Lung (tissue), 12 donors: ENCODE data around the gene CELF2. TPM values are rescaled to one million over a fixed set of nuclear protein-coding genes. Genes with fewer than 3 reads are reported as not detected.

Source experiments
- ATAC-seq: fragments of 200-7000 bp; cut with Tn5 transposase; one replicate; pipeline ENCODE4 v1.9.1; 2020; ENCODE audit warnings: moderate number of reproducible peaks; ENCODE audit not compliant: insufficient read depth, low FRiP score
- DNase-seq, 3 donors: peaks; one replicate each; pipeline ENCODE4 v3.0.0-alpha.2; 2013 to 2017
- H3K27ac ChIP-seq, 2 donors: one replicate each; pipeline ENCODE4 v1.5.1; 2013; ENCODE audit warnings: mild to moderate bottlenecking in 2 of 2, moderate library complexity in 2 of 2, control low read depth in 1 of 2, inconsistent platforms in 1 of 2, low read depth in 1 of 2, low read length in 1 of 2
- H3K27me3 ChIP-seq, 3 donors: one replicate each; pipeline ENCODE4 v1.5.1; 2013; ENCODE audit warnings: low read length in 2 of 3; ENCODE audit not compliant: control insufficient read depth in 3 of 3, insufficient read depth in 3 of 3
- H3K36me3 ChIP-seq, 4 donors: one replicate each; pipeline ENCODE4 v1.5.1; 2013; ENCODE audit warnings: low read length in 4 of 4, mild to moderate bottlenecking in 1 of 4, moderate library complexity in 1 of 4; ENCODE audit not compliant: control insufficient read depth in 4 of 4, insufficient read depth in 4 of 4
- H3K4me1 ChIP-seq, 5 donors: one replicate each; pipeline ENCODE4 v1.5.1; 2013; ENCODE audit warnings: low read length in 5 of 5, mild to moderate bottlenecking in 2 of 5, moderate library complexity in 1 of 5; ENCODE audit not compliant: control insufficient read depth in 5 of 5, insufficient read depth in 5 of 5
- H3K4me3 ChIP-seq: one replicate; pipeline ENCODE4 v1.5.1; 2013; ENCODE audit warnings: mild to moderate bottlenecking, control low read depth, moderate library complexity
- H3K9ac ChIP-seq, 2 donors: one replicate each; pipeline ENCODE4 v1.5.1; 2013; ENCODE audit warnings: low read length in 2 of 2, control low read depth in 1 of 2; ENCODE audit not compliant: insufficient read depth in 1 of 2
- H3K9me3 ChIP-seq, 4 donors: one replicate each; pipeline ENCODE4 v1.5.1; 2013; ENCODE audit warnings: low read length in 3 of 4, mild to moderate bottlenecking in 1 of 4, moderate library complexity in 1 of 4; ENCODE audit not compliant: control insufficient read depth in 4 of 4, insufficient read depth in 3 of 4
- CTCF ChIP-seq: IDR thresholded peaks from 2 replicates; pipeline ENCODE4 v1.5.1; 2012; ENCODE audit warnings: mild to moderate bottlenecking; ENCODE audit errors: control extremely low read depth, extremely low read depth
- WGBS, 2 donors: extraction: QIAGEN DNeasy Blood & Tissue Kit; methylation state at CpG; one replicate each; pipeline ENCODE4 v1.1.7; 2013; 5-methylcytosine and 5-hydroxymethylcytosine counted together
- polyA plus RNA-seq, 2 donors: library from polyadenylated mRNA; stranded (reverse); fragments of 200-250 nt; gene quantifications; one replicate each; pipeline ENCODE4 v1.2.1, GENCODE V29; 2013
- total RNA-seq, 2 donors: library from RNA; depleted of rRNA in 1 of 2; stranded (reverse); fragments of >200 nt in 1 of 2; gene quantifications; one replicate each; pipeline ENCODE4 v1.2.1, GENCODE V29; 2014 to 2021
- donor health status: control.
- donor health status: control.
- donor health status: Bipolar disorder and iron deficiency.
- donor health status: healthy.
- donor health status: DM: yes; HTN: yes; CAD: no.

Gene CELF2
- total and polyA plus RNA-seq, 4 donors, result 13.6 to 115 (median 63.7) TPM

DNA sequence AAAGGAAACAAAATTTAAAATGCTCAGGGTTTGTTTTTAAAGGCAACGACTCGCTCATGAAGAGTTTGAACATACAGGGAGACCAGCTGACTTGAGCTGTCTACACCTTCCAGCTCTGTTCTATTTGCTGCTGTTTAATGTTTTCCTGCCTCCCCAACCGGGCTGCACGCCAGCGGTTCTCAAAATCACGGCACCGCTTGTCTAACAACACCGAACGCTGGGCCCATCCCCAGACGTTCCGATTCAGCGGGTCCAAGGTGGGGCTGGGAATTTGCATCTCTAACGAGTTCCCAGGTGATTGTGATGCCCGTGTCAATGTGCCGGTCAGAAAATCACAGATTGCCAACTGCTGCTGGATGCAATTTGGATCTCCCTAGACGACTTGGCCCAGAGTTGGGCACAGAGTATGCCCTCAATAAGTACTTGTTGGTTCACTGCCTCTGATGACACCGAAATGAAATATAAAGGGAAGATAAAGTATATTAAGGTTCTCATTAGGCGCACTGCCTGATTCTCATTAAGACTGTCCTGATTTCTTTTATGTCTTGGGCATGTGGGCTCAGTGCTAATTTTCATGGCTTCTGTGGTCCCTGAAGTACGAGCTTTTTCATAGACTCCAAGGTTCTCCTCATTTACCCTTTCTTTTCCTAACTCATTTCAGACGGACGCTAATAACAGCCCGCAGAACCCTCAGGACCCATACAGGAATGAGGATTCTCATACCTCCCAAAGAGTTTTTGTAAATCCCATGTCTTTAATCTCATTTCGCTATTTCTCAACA lies 28.5 kb downstream of the CELF2 start:
- 84 to 86% methylated on average over 23 of the region's 23 CpGs for WGBS, 2 donors
- ATAC-seq, result no peak

DNA sequence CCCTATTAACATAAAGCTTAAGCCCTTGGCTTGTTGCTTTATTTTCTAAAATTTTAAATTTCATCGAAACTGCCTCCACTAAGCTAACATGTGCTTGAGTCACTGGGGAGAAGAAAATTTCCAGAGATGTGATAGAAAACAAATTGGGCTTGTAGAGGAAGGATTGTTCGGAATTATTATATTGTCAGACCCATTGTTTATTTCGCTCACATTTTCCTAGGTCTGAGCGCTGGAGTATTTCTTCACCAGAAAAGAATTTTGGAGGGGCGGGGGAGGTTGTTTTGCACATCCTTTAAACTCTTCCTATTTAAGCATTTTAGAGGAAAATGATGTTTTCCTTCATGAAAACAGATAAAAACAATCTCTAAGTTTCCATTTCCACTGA lies 29.1 kb downstream of the CELF2 start:
- no peak for ATAC-seq
- 82 to 94% methylated on average over 5 of the region's 5 CpGs for WGBS, 2 donors

More for the DNA sequence above, 28.5 kb downstream of the CELF2 start:
- peak overlapping the region; percentile 33 to 81 for H3K27ac ChIP-seq
- H3K36me3 ChIP-seq, result peaks cover 0 to 12% (median 0%) of the 10 kb centered on the region in 4 donors
- no peak overlapping the region for H3K4me3 ChIP-seq
- no peaks in the 10 kb centered on the region for H3K27me3 ChIP-seq
- no peaks in the 10 kb centered on the region for H3K9me3 ChIP-seq
- no peak overlapping the region for H3K9ac ChIP-seq
- no peak for TF ChIP-seq CTCF
- H3K4me1 ChIP-seq, result peaks cover 0 to 37% (median 6%) of the 10 kb centered on the region in 5 donors
- DNase-seq, result no peak

DNA sequence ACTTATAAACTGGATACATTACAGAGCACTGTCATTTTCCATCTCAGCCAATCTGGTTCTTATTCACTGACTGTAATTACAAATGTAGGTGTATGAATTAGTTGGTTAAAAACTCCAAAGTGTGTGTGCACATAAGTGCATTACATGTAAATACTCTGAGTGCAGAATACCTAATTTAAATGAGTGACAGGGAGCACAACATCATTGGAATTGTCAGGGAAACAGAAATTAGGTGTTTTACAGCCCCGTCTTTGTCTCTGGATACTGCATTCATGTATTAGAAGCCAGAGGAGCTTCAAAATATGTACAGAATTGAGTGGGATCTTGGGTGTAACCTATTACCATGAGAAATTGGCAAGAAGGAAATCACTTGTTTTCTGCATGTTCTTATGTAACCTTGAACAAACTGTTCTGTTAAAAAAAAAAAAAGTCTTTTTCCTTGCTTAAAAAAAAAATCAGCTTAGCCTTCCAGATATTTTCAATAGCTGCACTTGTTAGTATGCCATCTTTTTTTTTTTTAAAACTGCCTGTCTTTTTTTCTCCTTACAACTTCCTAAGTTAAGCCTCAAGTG lies 31.1 kb downstream of the CELF2 start:
- Histone ChIP-seq H3K27ac (peak overlapping the region in 1 of 2 donors; percentile 62), H3K4me1 (peaks cover 3 to 43% (median 6%) of the 10 kb centered on the region in 5 donors), H3K9ac (no peak overlapping the region), H3K9me3 (no peaks in the 10 kb centered on the region), H3K27me3 (no peaks in the 10 kb centered on the region), H3K36me3 (peaks cover 0 to 7% (median 0%) of the 10 kb centered on the region in 4 donors), H3K4me3 (no peak overlapping the region)
- TF ChIP-seq CTCF, result no peak
- 31 to 69% methylated on average over 1 of the region's 1 CpG for WGBS, 2 donors
- ATAC-seq (no peak), DNase-seq (no peak)

More for the DNA sequence above, 29.1 kb downstream of the CELF2 start:
- no peaks in the 10 kb centered on the region for H3K27me3 ChIP-seq
- peak overlapping the region in 1 of 2 donors; percentile 81 for H3K27ac ChIP-seq
- H3K9me3 ChIP-seq, result no peaks in the 10 kb centered on the region
- no peak for DNase-seq
- peaks cover 0 to 10% (median 0%) of the 10 kb centered on the region in 4 donors for H3K36me3 ChIP-seq
- H3K4me1 ChIP-seq, result peaks cover 0 to 42% (median 6%) of the 10 kb centered on the region in 5 donors
- TF ChIP-seq CTCF, result no peak
- no peak overlapping the region for H3K4me3 ChIP-seq
- H3K9ac ChIP-seq, result no peak overlapping the region
